ENCODE measurements around the gene RTF1.
A peak's percentile ranks its signal among the peaks of the same experiment; 100 is the strongest.
"Not testable (repeated sequence)": the region's sequence is repeated elsewhere in the genome, so short reads cannot be mapped to it uniquely, and the experiment has no call there.

The RTF1 gene

GRCh38 chr15:41416742-41417417 lies at the start of gene RTF1:
RTF1 (plus strand) TSS chr15:41417095; CDS start chr15:41417116, 21 bp downstream.
- peak; percentile 96 for DNase-seq

DNA sequence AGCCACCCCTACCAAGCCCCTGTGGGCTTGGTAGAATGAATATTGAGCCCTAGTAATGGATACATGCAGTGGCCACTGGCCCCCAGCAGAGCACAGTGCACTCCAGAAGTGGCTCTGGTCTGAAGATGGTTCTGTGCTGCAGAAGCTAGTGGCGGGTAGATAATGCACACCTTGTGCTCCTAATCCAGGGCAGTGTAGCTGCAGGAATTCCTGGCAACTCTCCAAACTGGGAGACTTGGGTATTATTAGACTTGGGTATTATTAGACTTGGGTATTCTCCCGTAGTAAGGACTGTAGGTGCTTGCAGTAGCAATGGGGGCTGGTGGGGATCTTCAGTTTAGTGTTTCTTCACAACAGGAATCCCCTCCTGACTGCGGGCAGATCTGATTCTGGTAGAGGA lies 49.5 kb upstream of the RTF1 start:
- no peak for DNase-seq

- DNase-seq = no peak
Observed at GRCh38 chr15:41377978-41378377, 38.9 kb upstream of the RTF1 start.

DNA sequence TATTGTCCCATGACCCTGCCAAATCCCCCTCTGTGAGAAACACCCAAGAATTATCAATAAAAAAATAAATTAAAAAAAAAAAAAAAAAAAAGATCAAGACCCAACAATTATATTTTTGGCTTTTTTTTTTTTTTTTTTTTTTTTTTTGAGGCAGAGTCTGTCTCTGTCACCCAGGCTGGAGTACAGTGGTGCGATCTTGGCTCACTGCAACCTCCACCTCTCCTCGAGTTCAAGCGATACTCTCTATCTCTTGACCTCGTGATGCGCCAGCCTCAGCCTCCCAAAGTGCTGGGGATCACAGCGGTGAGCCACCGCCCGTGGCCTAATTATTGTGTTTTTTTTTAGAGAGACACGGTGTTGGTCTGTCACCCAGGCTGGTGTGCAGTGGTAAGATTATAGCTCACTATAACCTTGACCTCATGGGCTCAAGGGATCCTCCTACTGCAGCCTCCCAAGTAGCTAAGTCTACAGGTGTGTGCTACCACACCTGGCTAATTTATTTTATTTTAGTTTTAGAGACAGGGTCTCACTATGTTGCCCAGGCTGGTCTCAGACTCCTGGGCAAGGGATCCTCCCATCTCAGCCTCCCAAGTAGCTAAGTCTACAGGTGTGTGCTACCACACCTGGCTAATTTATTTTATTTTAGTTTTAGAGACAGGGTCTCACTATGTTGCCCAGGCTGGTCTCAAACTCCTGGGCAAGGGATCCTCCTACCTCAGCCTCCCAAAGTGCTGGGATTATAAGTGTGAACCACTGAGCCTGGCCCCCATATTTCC lies 32.7 kb upstream of the RTF1 start:
- not testable (repeated sequence) for DNase-seq

DNA sequence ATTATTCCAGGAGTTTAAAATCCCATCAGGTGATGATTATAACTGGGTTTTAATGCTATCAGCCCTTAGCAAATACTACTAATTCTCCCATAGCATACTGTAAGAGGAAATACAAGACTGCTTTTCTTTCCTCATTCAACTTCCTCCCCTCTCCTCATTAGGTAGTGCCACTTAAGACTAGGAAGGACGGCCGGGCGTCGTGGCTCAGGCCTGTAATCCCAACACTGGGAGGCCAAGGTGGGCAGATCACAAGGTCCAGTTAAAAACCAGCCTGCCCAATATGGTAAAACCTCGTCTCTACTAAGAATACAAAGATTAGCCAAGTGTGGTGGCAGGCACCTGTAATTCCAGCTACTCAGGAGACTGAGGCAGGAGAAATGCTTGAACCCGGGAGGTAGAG lies 29.2 kb upstream of the RTF1 start:
- no peak for DNase-seq

GRCh38 chr15:41392659-41393058 lies 24.2 kb upstream of the RTF1 start:
- no peak for DNase-seq

DNA sequence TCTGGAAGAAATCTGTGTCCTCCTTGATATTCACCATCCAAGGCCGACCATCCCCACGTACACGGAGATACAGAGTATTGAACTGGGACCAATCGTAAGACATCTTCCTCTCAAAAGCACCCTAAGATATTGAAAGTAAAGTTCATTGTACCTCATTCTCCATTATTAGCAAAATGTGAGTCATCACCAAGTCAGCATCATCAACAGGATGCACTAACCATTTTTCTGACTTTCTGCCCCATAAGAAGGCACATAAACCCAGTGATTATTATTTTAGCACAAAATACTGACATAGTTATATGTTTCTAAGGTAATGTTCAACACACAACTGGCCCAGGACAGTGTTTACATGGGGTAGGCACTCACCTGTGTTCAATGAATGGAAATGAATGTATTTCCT lies 22.0 kb upstream of the RTF1 start:
- no peak for DNase-seq

DNA sequence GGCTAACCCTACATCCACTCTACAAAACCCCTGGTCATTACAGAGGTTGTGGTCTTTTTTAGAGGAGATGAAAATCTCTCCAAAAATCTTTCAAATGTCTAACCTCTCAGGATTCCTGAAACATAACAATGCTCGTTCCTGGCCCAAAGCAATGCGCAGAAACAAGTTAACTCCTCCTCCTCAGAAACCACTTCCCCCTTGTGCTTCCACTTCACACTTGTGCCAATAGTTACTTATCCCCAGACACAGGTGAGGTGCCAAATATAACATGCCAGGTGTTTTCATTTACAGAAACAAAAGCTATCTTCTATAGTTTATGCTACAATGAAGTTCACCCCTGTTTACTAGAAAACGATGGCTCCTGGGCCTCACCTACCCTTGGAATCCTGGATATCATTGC lies 20.8 kb upstream of the RTF1 start:
- no peak for DNase-seq

DNA sequence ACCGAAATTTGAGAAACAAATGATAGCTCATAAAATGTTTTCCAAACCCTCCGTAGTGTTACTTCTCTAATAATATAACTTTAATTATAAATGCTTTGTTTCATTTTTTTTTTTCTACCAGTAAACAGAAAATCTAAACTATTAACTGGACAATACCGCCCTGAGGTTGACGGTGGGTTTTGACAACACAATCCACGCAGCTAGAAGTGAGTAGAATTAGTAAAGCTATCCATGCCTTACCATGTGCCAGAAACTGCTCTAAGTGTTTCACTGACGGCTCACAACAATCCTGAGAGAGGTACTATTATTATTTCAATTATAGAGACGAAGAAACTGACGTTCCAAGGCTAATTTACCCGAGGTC lies 15.0 kb upstream of the RTF1 start:
- DNase-seq = no peak

DNA sequence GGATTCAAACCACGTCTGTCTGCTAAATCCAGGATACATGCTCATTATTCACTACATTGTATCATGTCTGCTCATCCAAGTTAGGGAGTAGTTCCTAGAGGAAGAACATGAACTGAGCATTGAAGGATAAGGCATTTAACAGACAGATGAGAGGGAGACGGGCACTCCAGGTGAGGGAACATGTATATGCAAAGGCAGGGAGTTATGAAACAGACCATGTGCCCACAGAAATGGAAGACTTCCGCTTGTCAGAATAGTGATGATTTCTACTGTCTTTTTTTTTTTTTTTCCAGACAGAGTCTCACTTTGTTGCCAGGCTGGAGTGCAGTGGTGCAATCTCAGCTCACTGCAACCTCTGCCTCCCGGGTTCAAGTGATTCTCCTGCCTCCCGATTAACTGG lies 9.6 kb upstream of the RTF1 start:
- DNase-seq = no peak

DNA sequence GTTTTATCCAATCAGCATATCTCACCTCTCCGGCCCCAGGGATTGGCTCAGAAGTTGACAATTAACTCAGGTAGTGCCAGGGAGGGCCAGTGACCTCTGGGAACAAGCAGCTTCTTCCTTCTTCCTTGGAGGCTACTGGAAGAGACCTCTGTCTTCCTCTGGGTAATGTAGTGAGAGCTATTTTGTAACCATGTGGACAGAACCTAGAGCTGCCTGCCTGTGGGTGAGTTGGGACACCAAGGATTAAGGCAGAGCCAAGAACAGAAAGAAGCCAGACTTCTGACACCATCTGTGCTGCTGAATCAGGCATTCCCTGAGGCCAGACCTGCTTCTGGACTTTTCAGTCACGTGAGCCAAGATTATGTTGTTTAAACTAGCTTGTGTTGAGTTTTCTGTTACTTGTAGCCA lies 8.7 kb upstream of the RTF1 start:
- no peak for DNase-seq

GRCh38 chr15:41411031-41411430 lies 5.9 kb upstream of the RTF1 start:
- DNase-seq = no peak

GRCh38 chr15:41411441-41411840 lies 5.5 kb upstream of the RTF1 start:
- DNase-seq = no peak

DNA sequence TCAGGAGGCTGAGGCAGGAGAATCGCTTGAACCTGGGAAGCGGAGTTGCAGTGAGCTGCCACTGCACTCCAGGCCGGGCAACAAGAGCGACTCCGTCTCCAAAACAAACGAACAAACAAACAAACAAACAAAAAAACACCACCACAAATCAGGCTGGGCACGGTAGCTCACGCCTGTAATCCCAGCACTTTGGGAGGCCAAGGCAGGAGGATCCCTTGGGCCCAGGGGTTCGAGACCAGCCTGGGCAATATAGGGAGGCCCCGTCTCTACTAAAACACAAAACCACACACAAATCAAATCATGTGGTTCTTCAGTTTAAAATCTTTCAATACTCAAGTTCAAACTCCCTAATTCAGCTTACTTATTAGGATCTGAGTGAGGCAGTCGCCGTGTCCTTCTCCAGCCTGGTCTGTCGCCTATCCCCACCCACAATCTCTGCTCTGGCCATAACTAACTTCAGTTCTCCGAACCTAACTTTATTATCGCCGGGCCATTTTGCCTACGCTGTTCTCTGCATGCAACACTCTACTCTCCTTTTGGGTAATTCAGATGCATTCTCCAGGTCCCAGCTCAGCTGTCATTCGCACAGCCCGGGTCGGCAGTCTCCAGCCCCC lies 660 bp upstream of the RTF1 start:
- no peak for DNase-seq

- DNase-seq = peak; percentile 28
Observed at GRCh38 chr15:41417418-41418195, 712 bp downstream of the RTF1 start.

DNA sequence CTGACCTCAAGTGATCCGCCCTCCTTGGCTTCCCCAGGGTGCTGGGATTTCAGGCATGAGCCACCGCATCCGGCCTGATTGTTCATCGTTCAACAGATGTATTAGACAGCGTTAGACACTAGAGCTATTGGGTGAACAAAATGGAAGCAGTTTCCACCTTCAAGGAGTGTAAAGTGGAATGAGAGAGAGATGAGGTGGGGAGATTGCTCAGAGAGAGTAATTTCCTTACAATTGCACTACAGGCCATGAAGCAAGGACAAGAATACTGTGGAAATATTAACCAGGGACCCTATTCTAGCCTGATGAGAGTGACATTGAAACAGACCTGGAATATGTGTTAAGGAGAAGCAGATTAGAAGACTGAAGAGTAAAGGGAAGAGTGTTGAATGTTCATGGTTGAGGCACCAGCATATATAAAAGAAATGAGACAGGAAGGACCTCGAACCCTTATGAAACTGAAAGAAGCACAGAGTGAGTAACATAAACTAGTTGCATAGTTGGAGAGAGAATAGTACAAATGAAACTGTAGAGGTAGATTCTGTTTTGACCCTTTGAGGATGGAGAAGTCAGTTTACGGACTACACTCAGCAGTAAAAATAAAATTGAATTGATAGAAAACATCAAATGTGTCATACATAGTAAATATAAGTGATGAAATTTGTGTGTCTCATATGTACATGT lies 7.2 kb downstream of the RTF1 start:
- DNase-seq = no peak

- DNase-seq = no peak
Observed at GRCh38 chr15:41424809-41425208, 7.9 kb downstream of the RTF1 start.

DNA sequence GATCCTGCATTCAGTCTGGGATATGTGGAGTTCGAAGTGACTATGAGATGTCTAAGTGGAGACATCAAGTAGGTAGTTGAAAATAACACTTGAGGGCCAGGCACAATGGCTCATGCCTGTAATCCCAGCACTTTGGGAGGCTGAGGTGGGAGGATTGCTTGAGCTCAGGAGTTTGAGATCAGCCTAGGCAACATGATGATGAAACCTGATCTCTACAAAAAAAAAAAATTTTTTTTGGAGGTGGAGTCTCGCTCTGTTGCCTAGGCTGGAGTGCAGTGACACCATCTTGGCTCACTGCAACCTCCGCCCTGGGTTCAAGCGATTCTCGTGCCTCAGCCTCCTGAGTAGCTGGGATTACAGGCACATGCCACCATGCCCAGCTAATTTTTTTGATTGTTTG lies 9.0 kb downstream of the RTF1 start:
- DNase-seq = not testable (repeated sequence)

- DNase-seq = peak; percentile 6
Observed at GRCh38 chr15:41429003-41429890, 12.4 kb downstream of the RTF1 start.

GRCh38 chr15:41435037-41435786 lies 18.3 kb downstream of the RTF1 start:
- DNase-seq = no peak

DNA sequence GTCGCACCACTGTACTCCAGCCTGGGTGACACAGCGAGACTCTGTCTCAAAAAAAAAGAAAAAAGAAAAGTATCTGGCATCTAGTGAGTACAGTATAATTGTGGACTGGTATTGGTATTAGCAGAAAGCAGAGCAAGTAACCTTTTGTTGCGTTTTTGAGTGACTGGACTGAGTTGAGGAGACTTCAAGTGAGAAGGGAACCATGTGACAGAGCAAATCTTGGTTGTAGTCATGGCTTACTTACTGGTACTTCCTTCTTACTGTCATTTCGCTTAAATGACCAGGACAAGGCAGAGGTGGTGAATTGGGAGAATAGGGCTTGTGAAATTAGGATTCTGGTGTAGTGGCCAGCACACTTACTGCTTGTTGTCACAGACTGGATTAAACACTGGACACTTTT lies 20.6 kb downstream of the RTF1 start:
- DNase-seq = no peak

Data from stimulated activated CD4-positive, alpha-beta T cell treated with anti-CD3 and anti-CD28 coated beads, Interleukin-4, amount 100 ng/mL, for 24 hours (primary cell).